Fibroblast of the aortic adventitia (primary cell): ENCODE results near the gene ZZZ3. TPM values are rescaled to one million over a fixed set of nuclear protein-coding genes. Genes with fewer than 3 reads are reported as not detected.

Experiments
- DNase-seq: peaks from one replicate; pipeline ENCODE4 v3.0.0-alpha.2; 2010; ENCODE audit warnings: low read depth
- H3K4me3 ChIP-seq: 2 replicates; pipeline ENCODE4 v1.5.1; 2011; ENCODE audit warnings: low read depth, mild to moderate bottlenecking, control low read depth, low read length, moderate library complexity
- CTCF ChIP-seq: IDR thresholded peaks from 2 replicates; pipeline ENCODE4 v1.5.1; 2011; ENCODE audit warnings: mild to moderate bottlenecking, low read length, control low read depth, inconsistent platforms; ENCODE audit not compliant: insufficient read depth
- small RNA-seq: library from RNA; depleted of rRNA; stranded (forward); fragments of <200 nt; gene quantifications from one replicate; pipeline ENCODE3, GENCODE V24; 2012
- total RNA-seq: library from RNA; depleted of rRNA; stranded (reverse); fragments of >200 nt; gene quantifications from 2 replicates; pipeline ENCODE4 v1.2.3, GENCODE V29; 2012; ENCODE audit warnings: low replicate concordance

ZZZ3 gene
- total RNA-seq, 1 donor = 72.4 TPM

GRCh38 chr1:77642196-77642595 lies 40.3 kb downstream of the ZZZ3 start:
- H3K4me3 ChIP-seq = no peak overlapping the region
- TF ChIP-seq CTCF = no peak
- DNase-seq = peak; percentile 22

GRCh38 chr1:77639557-77640069 lies 42.8 kb downstream of the ZZZ3 start:
- no peak for TF ChIP-seq CTCF
- DNase-seq = no peak
- no peak overlapping the region for H3K4me3 ChIP-seq

- DNase-seq = peak; percentile 50
These were observed 43.4 kb downstream of the ZZZ3 start for GRCh38 chr1:77639056-77639455.

GRCh38 chr1:77636864-77637263 lies 45.6 kb downstream of the ZZZ3 start:
- TF ChIP-seq CTCF = no peak
- no peak overlapping the region for H3K4me3 ChIP-seq
- no peak for DNase-seq

More at GRCh38 chr1:77639056-77639455, 43.4 kb downstream of the ZZZ3 start:
- TF ChIP-seq CTCF = no peak
- H3K4me3 ChIP-seq = no peak overlapping the region

Small RNAs within 50 kb of the gene (small RNA-seq; reads per million reads assigned to genes)
- gene RN7SL370P = not detected

Other genes starting within 250 kb of the ZZZ3 start
- gene USP33, start 77.2 kb upstream of the ZZZ3 start, total RNA-seq = 71.9 and 93.5 TPM in 2 replicates
- 19.3 and 32.4 TPM in 2 replicates for gene MIGA1, start 97.0 kb upstream of the ZZZ3 start, total RNA-seq
- 17.6 and 66.4 TPM in 2 replicates for gene NEXN, start 206.0 kb upstream of the ZZZ3 start, total RNA-seq